AG10803 (cell line): ENCODE results near the gene NET1.

Experiments
- DNase-seq: peaks from one replicate; pipeline ENCODE4 v3.0.0; 2010; ENCODE audit warnings: low read depth
- H3K4me3 ChIP-seq: 2 replicates; pipeline ENCODE4 v1.5.1; 2011; ENCODE audit warnings: mild to moderate bottlenecking, low read length, control low read depth
- TF ChIP-seq, protein P1 (sequence below): conservative IDR thresholded peaks from 2 replicates; pipeline ENCODE4 v1.5.1; 2011; ENCODE audit warnings: mild to moderate bottlenecking, low read length, control low read depth, inconsistent platforms

NET1 gene

DNA sequence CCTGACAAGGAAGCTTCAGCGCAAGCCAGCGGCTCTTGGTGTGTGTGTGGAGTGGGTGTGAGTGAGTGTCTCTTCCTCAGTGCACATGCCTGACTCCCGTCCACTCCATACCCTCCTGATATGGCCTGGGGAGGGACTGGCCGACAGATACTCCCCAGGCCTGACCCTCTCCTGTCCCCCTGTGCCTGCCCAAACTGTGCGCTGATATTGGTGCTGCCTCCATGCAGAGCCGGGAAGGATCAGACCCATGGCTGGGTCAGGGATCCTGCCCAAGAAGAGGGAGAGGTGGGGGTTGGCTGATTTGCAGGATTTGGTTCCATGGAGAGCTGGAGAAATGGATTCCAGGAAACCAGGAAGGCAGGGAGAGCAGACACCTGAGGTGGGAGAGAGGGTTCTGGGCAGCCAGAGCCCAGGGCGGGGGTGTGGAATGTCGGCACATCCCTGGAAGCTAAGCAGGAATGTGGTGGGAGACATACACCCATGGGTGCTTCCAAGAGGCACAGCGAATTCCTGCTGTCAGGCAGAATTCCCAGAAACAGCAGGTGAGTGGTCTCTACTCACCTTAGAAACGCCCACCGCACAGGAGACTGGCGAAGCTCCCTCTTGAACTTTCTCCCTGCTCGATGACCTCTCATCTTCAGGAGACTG is 80.7 kb downstream of the NET1 start:
- no peak overlapping the region for H3K4me3 ChIP-seq
- TF ChIP-seq, protein P1, sequence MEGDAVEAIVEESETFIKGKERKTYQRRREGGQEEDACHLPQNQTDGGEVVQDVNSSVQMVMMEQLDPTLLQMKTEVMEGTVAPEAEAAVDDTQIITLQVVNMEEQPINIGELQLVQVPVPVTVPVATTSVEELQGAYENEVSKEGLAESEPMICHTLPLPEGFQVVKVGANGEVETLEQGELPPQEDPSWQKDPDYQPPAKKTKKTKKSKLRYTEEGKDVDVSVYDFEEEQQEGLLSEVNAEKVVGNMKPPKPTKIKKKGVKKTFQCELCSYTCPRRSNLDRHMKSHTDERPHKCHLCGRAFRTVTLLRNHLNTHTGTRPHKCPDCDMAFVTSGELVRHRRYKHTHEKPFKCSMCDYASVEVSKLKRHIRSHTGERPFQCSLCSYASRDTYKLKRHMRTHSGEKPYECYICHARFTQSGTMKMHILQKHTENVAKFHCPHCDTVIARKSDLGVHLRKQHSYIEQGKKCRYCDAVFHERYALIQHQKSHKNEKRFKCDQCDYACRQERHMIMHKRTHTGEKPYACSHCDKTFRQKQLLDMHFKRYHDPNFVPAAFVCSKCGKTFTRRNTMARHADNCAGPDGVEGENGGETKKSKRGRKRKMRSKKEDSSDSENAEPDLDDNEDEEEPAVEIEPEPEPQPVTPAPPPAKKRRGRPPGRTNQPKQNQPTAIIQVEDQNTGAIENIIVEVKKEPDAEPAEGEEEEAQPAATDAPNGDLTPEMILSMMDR: no peak
- DNase-seq: no peak

- no peak overlapping the region for H3K4me3 ChIP-seq
- TF ChIP-seq, protein P1: no peak
- no peak for DNase-seq
These were observed 81.3 kb downstream of the NET1 start for GRCh38 chr10:5493691-5494090.

GRCh38 chr10:5494611-5495010 is 82.3 kb downstream of the NET1 start:
- H3K4me3 ChIP-seq: no peak overlapping the region
- TF ChIP-seq, protein P1: no peak
- DNase-seq: no peak

- no peak overlapping the region for H3K4me3 ChIP-seq
- no peak for DNase-seq
- TF ChIP-seq, protein P1: no peak
These were observed 84.2 kb downstream of the NET1 start for GRCh38 chr10:5496261-5497250.

DNA sequence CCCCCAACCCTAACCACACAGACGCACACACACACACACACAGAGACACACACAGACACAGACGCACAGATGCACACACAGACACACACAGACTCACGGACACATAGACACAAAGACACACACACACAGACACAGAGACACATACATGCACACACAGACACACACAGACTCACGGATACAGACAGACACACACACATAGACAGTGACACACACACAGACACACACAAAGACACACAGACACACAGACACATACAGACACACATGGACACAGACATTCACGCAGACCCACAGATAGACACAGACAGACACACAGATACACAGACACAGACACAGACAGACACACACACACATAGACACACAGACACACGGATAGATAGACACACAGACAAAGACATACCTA is 84.9 kb downstream of the NET1 start:
- no peak for DNase-seq
- no peak overlapping the region for H3K4me3 ChIP-seq
- TF ChIP-seq, protein P1: no peak

DNA sequence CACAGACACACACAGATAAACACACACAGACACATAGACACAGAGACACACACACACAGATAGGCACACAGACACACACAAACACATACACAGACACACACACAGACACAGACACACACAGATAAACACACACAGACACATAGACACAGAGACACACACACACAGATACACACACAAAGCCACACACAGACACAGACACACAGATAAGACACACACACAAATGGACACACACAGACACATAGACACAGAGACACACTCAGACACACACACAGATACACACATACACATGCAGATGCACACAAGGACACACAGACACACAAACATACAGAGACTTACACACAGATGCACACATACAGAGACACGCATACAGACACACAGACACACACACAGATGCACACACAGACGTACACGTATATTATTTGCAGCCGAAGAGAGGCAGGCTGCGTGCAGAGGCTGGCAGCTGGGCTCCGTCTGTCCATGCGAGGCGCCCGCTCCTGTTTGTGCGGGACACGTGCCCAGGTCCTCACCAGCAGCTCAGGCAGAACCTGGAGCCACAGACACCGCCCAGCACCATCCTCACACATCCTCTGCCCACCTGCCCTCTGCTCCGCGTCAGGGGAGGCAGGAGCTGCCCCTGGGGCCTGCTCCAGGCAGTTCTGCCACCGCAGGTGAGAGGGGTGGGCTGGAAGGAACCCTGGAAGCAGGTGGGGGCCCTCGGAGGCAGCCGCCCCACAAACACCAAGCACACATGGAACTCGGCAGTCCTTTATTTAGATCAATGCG is 85.8 kb downstream of the NET1 start:
- DNase-seq: no peak
- no peak overlapping the region for H3K4me3 ChIP-seq
- TF ChIP-seq, protein P1: no peak
